Activated T-helper 9 cell treated with anti-CD3 and anti-CD28 coated beads, Interleukin-2, amount 50 U/mL, for 16 hours (primary cell): ENCODE measurements around the gene RACK1.
A peak's percentile ranks its signal among the peaks of the same experiment; 100 is the strongest.

Source experiments
- DNase-seq: peaks from one replicate; pipeline ENCODE4 v3.0.0-alpha.2; 2020; ENCODE audit warnings: low read depth

RACK1 gene

DNA sequence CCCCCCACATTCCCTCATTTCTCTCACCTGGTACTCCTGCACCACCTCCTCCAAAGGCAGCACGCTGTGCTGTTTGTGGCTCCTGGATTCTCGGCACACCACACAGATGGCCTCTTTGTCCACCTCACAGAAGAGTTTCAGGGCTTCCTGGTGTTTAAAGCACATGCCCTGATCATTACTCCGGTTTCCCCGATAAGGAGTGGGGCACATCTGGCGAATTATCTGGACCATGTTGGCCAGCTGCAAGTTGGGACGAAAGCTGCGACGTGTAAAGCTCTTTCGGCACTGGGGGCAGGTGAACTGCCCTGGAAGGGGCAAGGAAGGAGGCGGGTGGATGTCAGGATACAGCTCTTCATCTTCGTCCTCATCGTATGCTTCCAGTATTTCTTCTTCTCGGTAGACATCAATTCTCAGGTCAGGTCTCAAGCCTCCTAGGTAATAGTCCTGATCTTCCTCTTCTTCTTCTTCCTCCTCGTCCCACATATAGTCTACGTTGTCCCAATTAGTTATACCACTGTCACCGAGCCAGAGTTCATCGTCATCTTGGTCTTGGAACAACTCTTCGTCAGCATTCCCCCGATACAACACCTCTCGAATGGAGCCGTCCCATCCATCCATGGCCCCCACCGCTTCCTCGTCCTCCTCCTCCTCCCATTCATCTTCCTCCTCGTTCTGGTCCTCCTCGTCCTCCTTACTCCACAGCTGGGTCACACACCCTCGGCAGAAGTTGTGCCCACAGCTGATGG, 16.4 kb upstream of the RACK1 start:
- no peak for DNase-seq

DNA sequence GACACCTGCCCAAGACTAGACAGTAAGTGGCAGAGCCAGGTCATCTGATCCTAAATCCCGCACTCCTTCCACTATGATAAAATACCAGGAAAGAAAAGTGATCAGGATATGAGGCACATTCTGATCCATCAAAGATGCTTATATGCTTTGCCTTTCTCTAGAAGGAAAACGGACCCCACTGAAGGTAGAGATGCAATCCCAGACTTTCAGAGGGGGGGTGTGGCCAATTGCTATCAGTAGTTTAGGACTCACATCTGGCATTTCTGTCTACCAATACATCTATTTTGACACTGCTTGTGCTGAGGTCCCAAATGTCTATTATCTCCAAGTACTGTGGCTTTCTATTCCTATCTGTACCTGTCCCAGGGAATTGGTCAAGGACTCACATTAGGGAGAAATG, 15.6 kb upstream of the RACK1 start:
- no peak for DNase-seq

DNA sequence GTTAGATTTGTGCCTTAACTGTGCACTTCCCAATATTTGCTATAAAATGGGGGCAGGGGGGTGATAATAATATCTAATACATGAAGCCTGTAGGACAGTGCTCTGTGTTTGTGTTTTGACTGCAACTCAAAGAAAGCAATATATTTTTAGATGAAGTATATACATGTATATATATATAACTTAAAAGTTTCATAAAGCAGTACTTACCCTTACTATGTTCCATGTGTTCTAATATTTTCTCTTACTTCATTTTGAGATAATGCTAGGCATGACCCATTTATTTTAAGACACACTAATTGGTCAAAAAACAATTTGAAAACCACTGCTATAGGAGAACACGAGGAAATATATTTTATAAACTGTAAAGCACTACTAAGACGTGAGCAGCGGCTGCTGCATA, 14.9 kb upstream of the RACK1 start:
- no peak for DNase-seq

- DNase-seq: no peak
Measured at GRCh38 chr5:181255836-181256578, 12.3 kb upstream of the RACK1 start.

DNA sequence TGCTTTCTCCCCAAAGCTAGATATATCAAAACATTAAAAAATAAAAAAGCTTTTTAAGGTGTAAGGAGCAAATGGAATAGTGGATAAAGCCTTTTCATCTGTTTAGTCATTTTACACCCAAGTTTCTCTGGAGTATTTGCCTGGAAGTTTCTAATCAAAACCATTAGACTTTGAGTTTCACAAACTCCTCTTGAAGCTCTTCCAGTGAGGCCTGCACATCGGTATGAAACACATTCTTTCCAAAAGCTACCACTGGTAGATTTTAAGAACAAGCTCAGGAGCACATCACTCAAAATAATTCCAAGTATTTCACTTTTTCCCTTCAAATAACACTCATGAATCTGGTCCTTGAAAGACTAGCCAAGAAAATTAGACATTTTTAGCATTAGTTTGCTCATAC, 11.6 kb upstream of the RACK1 start:
- DNase-seq: no peak

DNA sequence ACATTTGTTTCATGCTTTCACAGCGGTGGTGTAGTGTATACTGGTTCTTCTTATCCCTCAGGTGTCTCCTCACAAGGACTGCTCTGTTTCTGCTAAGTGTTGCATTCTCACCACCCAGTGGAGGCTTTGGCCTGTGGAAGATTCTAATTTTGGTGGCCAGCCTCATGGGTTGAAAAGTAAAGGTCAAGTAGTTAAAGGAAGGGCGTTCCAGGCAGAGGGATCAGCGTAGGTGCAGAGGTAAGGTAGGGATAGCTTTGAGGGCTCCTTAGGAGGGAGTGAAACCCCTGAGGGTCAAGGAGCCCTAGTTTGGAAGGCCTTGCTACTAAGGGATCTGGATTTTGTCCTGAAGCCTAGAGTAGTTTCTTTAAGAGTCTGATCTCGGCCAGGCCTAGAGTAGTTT, 4.6 kb upstream of the RACK1 start:
- no peak for DNase-seq

GRCh38 chr5:181246276-181247049, 2.8 kb upstream of the RACK1 start:
- peak; percentile 67 for DNase-seq

- DNase-seq: no peak
Measured at GRCh38 chr5:181245427-181246275, 1.9 kb upstream of the RACK1 start.

GRCh38 chr5:181243018-181243563, 615 bp downstream of the RACK1 start:
- DNase-seq: no peak

DNA sequence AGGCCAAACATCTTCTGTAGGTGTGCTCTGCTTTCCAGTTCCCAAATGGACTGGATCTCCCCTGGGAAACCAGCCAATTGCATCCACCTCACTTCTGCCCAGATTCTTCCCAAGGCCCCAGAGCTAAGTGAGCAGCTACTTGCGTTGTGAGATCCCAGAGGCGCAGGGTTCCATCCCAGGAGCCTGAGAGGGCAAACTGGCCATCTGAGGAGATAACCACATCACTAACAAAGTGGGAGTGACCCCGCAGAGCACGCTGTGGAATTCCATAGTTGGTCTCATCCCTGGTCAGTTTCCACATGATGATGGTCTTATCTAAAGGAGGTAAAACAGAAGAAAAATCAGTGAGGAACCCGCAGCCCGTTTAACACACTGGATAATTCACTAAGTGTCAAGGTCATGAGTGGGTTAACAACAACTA, 1.7 kb downstream of the RACK1 start:
- DNase-seq: no peak

DNA sequence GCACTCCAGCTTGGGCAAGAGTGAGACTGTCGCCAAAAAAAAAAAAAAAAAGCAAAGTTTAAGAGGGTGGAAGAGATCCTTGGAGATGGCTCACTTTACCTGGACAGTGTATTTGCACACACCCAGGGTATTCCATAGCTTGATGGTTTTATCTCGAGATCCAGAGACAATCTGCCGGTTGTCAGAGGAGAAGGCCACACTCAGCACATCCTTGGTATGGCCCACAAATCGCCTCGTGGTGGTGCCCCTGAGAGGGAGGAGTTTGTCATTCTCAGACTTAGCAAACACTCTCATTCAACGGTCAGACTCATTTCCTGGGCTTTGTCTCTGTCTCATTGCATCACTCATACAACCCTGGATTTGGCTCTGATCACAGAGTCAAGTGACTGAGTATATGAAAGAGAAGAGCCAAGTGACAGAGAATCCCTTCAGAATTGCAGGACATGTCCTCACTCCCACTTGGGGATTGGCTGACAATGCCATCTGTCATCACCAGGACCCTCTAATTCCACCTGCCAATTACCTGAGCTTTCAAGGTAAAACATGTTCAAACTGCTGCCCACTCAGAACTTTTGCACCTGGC, 2.2 kb downstream of the RACK1 start:
- peak; percentile 25 for DNase-seq

DNA sequence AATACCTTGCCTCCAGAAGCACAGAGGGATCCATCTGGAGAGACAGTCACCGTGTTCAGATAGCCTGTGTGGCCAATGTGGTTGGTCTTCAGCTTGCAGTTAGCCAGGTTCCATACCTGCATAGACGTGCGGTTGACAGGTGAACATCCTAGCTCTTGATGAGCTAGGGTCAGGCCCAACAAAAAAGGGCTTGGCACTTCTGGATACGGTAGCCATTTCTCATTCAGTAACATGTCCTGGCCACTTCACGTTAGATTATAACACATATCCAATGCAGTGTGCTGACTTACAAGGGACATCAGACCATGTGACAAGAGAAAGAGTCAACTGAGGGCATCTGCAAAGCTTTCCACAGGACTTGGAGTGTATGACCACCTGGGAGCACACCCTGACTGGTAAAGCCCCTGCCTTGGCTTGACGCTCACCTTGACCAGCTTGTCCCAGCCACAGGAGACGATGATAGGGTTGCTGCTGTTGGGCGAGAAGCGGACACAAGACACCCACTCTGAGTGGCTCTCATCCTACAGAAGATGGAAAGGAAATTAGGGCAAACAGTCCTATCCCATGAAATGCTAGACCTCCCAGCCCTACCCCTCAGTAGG, 4.5 kb downstream of the RACK1 start:
- no peak for DNase-seq

GRCh38 chr5:181237729-181238385, 5.8 kb downstream of the RACK1 start:
- DNase-seq: no peak

DNA sequence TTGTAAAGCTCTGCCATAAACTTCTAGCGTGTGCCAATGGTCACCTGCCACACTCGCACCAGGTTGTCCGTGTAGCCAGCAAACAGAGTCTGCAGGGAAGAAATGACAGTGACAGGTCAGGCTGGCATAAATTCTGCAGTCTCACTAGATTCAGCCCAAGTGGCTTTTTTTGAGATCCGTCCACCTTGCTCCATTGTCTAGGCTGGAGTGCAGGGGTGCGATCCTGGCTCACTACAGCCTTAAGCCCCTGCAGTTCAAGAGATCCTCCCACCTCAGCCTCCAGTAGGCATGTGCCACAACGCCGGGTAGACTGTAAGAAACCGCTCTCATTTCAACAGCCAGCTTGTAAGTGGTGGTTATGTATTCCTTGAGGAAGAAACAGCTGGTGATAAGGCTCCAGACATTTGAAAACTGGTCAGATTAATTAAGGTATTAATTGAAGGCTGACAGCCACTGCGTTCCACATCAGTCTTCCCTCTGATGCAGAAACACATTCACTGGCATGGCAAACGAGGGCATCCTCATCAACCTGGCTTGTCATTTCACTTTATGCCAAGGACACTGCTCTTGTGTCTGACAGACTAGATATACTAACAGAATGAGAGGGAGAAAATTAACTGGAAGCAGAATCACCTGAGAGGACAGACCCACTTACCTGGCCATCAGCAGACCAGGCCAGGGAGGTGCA, 6.6 kb downstream of the RACK1 start:
- DNase-seq: no peak

DNA sequence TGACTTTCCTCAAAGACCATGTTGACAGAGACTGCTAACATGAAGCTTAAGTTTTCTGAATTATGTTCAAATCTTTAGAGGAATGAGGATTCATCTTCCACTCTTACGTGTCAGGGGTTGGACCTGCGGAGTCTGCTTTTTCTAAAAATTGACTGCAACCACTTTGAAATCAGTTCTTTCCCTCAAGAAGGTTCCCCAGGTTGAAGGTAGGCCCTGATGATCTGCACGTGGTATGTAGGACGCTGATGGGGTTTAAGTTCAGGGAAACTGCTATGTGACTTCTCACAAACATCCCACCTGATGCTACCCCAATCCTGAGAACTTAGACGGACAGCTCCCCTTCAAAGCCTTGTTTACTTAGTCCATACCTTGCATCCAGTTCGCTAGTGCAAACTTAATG, 7.2 kb downstream of the RACK1 start:
- no peak for DNase-seq

GRCh38 chr5:181235689-181236366, 7.9 kb downstream of the RACK1 start:
- DNase-seq: no peak

DNA sequence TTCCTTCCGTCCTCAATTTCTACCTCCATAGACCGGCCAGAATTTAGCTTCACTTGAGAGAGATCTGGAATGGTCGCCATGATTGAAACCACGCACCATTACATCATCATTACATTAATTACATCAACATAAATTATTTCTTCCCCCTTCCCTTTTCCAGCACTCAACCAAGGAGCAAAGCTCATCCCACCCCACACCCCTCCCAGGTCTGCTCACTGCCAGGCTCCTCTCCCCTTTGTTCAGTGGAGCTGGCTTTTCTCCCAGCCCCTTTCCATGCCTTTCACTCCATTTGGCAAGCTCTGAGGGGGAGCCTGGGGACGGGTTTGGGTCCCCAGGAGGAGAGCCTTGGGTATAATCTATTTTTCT, 8.4 kb downstream of the RACK1 start:
- DNase-seq: no peak

- no peak for DNase-seq
Measured at GRCh38 chr5:181234455-181235306, 9.0 kb downstream of the RACK1 start.
